OCI-LY3 (cell line): ENCODE data around the gene AFF1.

Experiments
- EZH2phosphoT487 ChIP-seq: fragments of 200-600 bp; shearing (Covaris generic); IDR thresholded peaks from 2 replicates; pipeline ENCODE4 v1.6.1; 2018; ENCODE audit warnings: antibody characterized with exemption, mixed run types, low read depth
- TF ChIP-seq, protein P1 (sequence below): fragments of 200-600, 300-600 bp; sonication (generic); IDR thresholded peaks from 2 replicates; pipeline ENCODE4 v1.5.1; 2014; ENCODE audit warnings: antibody characterized with exemption, low read length, low read depth

DNA sequence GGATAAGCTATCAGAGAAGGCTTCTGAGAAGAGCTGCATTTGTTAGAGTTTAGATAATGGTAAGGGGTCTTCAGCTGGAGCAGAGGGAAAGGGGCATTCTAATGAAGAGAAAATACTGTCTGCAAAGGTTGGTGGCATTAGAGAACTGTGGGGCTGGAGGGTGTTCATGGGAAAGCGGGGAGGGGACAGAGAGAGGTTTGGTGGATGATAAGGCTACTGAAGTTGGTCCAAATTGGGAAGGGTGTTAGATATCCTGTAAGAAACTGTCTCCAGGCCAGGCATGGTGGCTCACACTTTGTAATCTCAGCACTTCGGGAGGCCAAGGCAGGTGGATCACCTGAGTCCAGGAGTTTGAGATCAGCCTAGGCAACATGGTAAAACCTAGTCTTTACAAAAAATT is 59.9 kb downstream of the AFF1 start:
- TF ChIP-seq, protein P1, sequence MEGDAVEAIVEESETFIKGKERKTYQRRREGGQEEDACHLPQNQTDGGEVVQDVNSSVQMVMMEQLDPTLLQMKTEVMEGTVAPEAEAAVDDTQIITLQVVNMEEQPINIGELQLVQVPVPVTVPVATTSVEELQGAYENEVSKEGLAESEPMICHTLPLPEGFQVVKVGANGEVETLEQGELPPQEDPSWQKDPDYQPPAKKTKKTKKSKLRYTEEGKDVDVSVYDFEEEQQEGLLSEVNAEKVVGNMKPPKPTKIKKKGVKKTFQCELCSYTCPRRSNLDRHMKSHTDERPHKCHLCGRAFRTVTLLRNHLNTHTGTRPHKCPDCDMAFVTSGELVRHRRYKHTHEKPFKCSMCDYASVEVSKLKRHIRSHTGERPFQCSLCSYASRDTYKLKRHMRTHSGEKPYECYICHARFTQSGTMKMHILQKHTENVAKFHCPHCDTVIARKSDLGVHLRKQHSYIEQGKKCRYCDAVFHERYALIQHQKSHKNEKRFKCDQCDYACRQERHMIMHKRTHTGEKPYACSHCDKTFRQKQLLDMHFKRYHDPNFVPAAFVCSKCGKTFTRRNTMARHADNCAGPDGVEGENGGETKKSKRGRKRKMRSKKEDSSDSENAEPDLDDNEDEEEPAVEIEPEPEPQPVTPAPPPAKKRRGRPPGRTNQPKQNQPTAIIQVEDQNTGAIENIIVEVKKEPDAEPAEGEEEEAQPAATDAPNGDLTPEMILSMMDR, result no peak
- TF ChIP-seq EZH2phosphoT487, result no peak
